ENCODE data around the gene PET100.

DNA sequence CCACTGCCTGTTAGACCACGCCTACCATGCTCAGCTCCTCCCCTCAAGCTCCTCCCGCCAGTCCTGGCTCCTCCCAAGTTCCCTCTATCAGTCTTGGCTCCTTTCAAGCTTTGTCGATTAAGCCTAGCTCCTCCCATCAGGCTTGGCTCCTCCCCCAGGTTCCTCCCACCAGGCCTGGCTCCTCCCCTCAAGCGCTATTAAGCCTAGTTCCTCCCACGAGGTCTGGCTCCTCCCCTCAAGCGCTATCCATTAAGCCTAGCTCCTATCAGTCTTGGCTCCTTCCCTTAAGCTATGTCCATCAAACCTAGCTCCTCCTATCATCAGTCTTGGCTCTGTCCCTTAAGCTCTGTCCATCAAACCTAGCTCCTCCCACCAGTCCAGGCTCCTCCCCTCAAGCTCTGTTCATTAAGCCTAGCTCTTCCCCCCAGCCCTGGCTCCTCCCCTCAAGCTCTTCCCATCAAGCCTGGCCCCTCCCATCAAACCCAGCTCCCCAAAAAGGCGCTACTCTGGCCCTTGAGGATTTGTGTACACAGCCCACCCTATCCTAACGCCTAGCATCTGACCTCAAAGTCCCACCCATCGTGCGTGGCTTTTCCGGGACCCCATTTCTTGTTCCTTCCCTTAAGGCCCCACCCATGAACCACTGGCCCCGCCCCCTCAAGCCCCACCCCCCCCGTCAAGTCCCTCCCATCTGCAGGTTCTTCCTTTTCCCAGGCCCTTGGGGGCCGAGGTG, 23.9 kb upstream of the PET100 start:
- no peak for TF ChIP-seq ZNF331 (CRISPR knock-in tag; IDR thresholded peaks at IDR 0.05; ENCODE audit: low read depth)
- TF ChIP-seq POLR2AphosphoS5 (IDR thresholded peaks at IDR 0.05; ENCODE audit: low read depth) = no peak
